HepG2 (cell line): ENCODE data around the gene TPTE. TPM values are rescaled to one million over a fixed set of nuclear protein-coding genes. Genes with fewer than 3 reads are reported as not detected.
"Not testable (repeated sequence)": the region's sequence is repeated elsewhere in the genome, so short reads cannot be mapped to it uniquely, and the experiment has no call there.

Source experiments
- ATAC-seq: fragments of 200-7000 bp; cut with Tn5 transposase; 3 replicates; pipeline ENCODE4 v1.9.1; 2020; ENCODE audit warnings: mild to moderate bottlenecking, moderate library complexity
- BruUV-seq: library from RNA; stranded (reverse); fragments of 400-500 nt; replicated peaks from 2 replicates; lab custom pipeline; 2021; lab: Mats Ljungman, UMichigan
- CTCF ChIA-PET: fragments of 300-600 bp; formaldehyde crosslinking; extraction: SDS; loops from one replicate; lab custom pipeline; 2021; ENCODE audit warnings: low total read pairs, inconsistent platforms, low intra/inter-chr PET ratio; lab: Yijun Ruan, JAX
- POLR2A ChIA-PET: fragments of 350-600 bp; sonication (Branson Sonifier 250); formaldehyde crosslinking; loops from one replicate; lab custom pipeline; 2020; ENCODE audit warnings: antibody characterized with exemption, inconsistent platforms; lab: Yijun Ruan, JAX
- DNase-seq: peaks from one replicate; pipeline ENCODE4 v3.0.0-alpha.2; 2015; ENCODE audit warnings: low spot score
- FAIRE-seq: peaks from 3 replicates; lab custom pipeline; 2011; peaks lifted over from hg19 to GRCh38; lab: Jason Lieb, UNC
- H2AFZ ChIP-seq: one replicate; pipeline ENCODE4 v1.6.1; 2011; ENCODE audit warnings: low read length, inconsistent platforms
- H3K27ac ChIP-seq: fragments of 300-600 bp; 3 replicates; pipeline ENCODE4 v1.8.0; 2011; ENCODE audit warnings: mixed run types, mild to moderate bottlenecking, mixed read lengths, low read length, inconsistent platforms; ENCODE audit not compliant: insufficient read depth; ENCODE audit errors: extremely low read length
- H3K27me3 ChIP-seq, 2 experiments: fragments of 200-600 bp in 1 of 2; 2 replicates in 1 of 2; 3 replicates in 1 of 2; pipeline versions ENCODE4 v1.6.0 to v1.8.0; 2011; ENCODE audit warnings: low read length in 2 of 2, mild to moderate bottlenecking in 2 of 2, moderate library complexity in 2 of 2, inconsistent platforms in 1 of 2; ENCODE audit not compliant: insufficient read depth in 2 of 2, control insufficient read depth in 1 of 2
- H3K36me3 ChIP-seq, 2 experiments: fragments of 200-600 bp in 1 of 2; replicated peaks in 1 of 2; 2 replicates in 1 of 2; 3 replicates in 1 of 2; pipeline versions ENCODE4 v1.5.1 to v1.8.0; 2011; ENCODE audit warnings: low read length in 2 of 2, inconsistent platforms in 1 of 2; ENCODE audit not compliant: insufficient read depth in 2 of 2, control insufficient read depth in 1 of 2
- H3K4me1 ChIP-seq: 2 replicates; pipeline ENCODE4 v1.5.1; 2012; ENCODE audit warnings: low read length, inconsistent platforms; ENCODE audit not compliant: insufficient read depth
- H3K4me2 ChIP-seq: 2 replicates; pipeline ENCODE4 v1.6.0; 2011; ENCODE audit warnings: low read depth, low read length, inconsistent platforms
- H3K4me3 ChIP-seq, 3 experiments: fragments of 200-600 bp in 1 of 3; sonication (generic), shearing (Covaris generic) in 1 of 3; replicated peaks in 1 of 3; 2 replicates each; pipeline ENCODE4 v1.5.1; 2011 to 2016; ENCODE audit warnings: low read length in 3 of 3, inconsistent platforms in 2 of 3, low read depth in 2 of 3, mild to moderate bottlenecking in 2 of 3, control low read depth in 1 of 3, mixed read lengths in 1 of 3; ENCODE audit not compliant: insufficient read depth in 1 of 3
- H3K79me2 ChIP-seq: one replicate; pipeline ENCODE4 v1.6.1; 2011; ENCODE audit warnings: low read length, inconsistent platforms; ENCODE audit not compliant: insufficient read depth
- H3K9ac ChIP-seq: 2 replicates; pipeline ENCODE4 v1.6.0; 2011; ENCODE audit warnings: mild to moderate bottlenecking, low read depth, low read length, inconsistent platforms; ENCODE audit not compliant: insufficient read depth
- H3K9me3 ChIP-seq: 2 replicates; pipeline ENCODE4 v1.5.1; 2012; ENCODE audit warnings: mild to moderate bottlenecking, low read length
- H4K20me1 ChIP-seq: 2 replicates; pipeline ENCODE4 v1.6.0; 2011; ENCODE audit warnings: inconsistent platforms, mild to moderate bottlenecking, low read length, moderate library complexity; ENCODE audit not compliant: insufficient read depth
- AGO1 ChIP-seq: fragments of 200-400 bp; formaldehyde crosslinking; IDR thresholded peaks from 2 replicates; pipeline ENCODE4 v1.6.1; 2017; ENCODE audit warnings: mild to moderate bottlenecking, low read depth, low read length, moderate library complexity; ENCODE audit not compliant: poor library complexity, severe bottlenecking
- ATAD3A ChIP-seq: sonication (generic); formaldehyde crosslinking; IDR thresholded peaks from 2 replicates; pipeline ENCODE4 v1.4.0; 2020; ENCODE audit warnings: missing genetic modification reagents
- CREB1 ChIP-seq, 2 experiments: fragments of 450-650 bp in 1 of 2; IDR thresholded peaks; 2 replicates each; pipeline ENCODE4 v1.6.1; 2016 to 2017; ENCODE audit warnings: control low read depth in 1 of 2, mild to moderate bottlenecking in 1 of 2, missing compliant biosample characterization in 1 of 2, missing genetic modification characterization in 1 of 2
- GZF1 ChIP-seq: sonication (generic); formaldehyde crosslinking; IDR thresholded peaks from 2 replicates; pipeline ENCODE4 v1.5.1; 2020; ENCODE audit warnings: mild to moderate bottlenecking, missing genetic modification reagents
- IRX3 ChIP-seq: sonication (generic); formaldehyde crosslinking; IDR thresholded peaks from 2 replicates; pipeline ENCODE4 v1.8.1; 2023; ENCODE audit warnings: mild to moderate bottlenecking, low read depth, missing genetic modification reagents, borderline replicate concordance
- KAT8 ChIP-seq: IDR thresholded peaks from 2 replicates; pipeline ENCODE4 v1.6.1; 2016; ENCODE audit warnings: missing genetic modification reagents, missing compliant biosample characterization
- RCOR2 ChIP-seq: IDR thresholded peaks from 2 replicates; pipeline ENCODE4 v1.6.1; 2016; ENCODE audit warnings: missing biosample characterization, missing genetic modification reagents
- SAFB2 ChIP-seq: sonication (generic); formaldehyde crosslinking; IDR thresholded peaks from 2 replicates; pipeline ENCODE4 v1.5.1; 2020; ENCODE audit warnings: missing genetic modification reagents, low read depth, mild to moderate bottlenecking, borderline replicate concordance
- TAF15 ChIP-seq: fragments of 200-400 bp; formaldehyde crosslinking; IDR thresholded peaks from one replicate; pipeline ENCODE4 v1.6.1; 2018; ENCODE audit warnings: mild to moderate bottlenecking, low read depth, low read length; ENCODE audit not compliant: poor library complexity, severe bottlenecking
- YEATS2 ChIP-seq: sonication (generic); formaldehyde crosslinking; IDR thresholded peaks from 2 replicates; pipeline ENCODE4 v1.4.0; 2020; ENCODE audit warnings: missing genetic modification reagents, borderline replicate concordance
- WGBS: methylation state at CpG from one replicate; pipeline ENCODE4 v1.1.6; 2017; ENCODE audit warnings: low lambda C conversion rate; 5-methylcytosine and 5-hydroxymethylcytosine counted together
- in situ Hi-C: cut with HindIII; loops from 2 replicates; pipeline ENCODE4 v1.10.0; 2017; ENCODE audit warnings: low pct_unique_long_range_greater_than_20kb; ENCODE audit not compliant: extremely low pct_ligation_motif_present
- intact Hi-C: fragments of 100-400 bp; cut with micrococcal nuclease; formaldehyde crosslinking; loops from one replicate; pipeline ENCODE4 v1.10.0; 2022; ENCODE audit not compliant: unreplicated experiment
- polyA plus RNA-seq, 8 experiments: library from polyadenylated mRNA; depleted of rRNA in 3 of 8; stranded (reverse) in 7 of 8; unstranded in 1 of 8; fragments of >200 nt; fragmentation: Illumina TruSeq in 4 of 8; extraction: Trizol in 4 of 8; gene quantifications; 2 replicates each; pipeline versions ENCODE4 v1.2.1 to v1.2.3, GENCODE V29; 2011 to 2016; ENCODE audit warnings: low read depth in 4 of 8, missing spikeins in 1 of 8, mixed read lengths in 1 of 8; ENCODE audit not compliant: insufficient read depth in 1 of 8
- total RNA-seq, 5 experiments: library from RNA; depleted of rRNA; stranded (reverse); fragments of >200 nt; fragmentation: Illumina TruSeq; extraction: Trizol; gene quantifications; 2 replicates each; pipeline ENCODE4 v1.2.3, GENCODE V29; 2016; ENCODE audit warnings: low read depth in 1 of 5
- TF ChIP-seq, protein P1 (sequence below): sonication (generic); formaldehyde crosslinking; IDR thresholded peaks from 2 replicates; pipeline ENCODE4 v1.4.0; 2020; ENCODE audit warnings: missing genetic modification reagents

The TPTE gene
- total and polyA plus RNA-seq, 2 of the 13 experiments (the other 11 are each of a cell fraction or from before 2014, with no cell fraction given), result not detected

DNA sequence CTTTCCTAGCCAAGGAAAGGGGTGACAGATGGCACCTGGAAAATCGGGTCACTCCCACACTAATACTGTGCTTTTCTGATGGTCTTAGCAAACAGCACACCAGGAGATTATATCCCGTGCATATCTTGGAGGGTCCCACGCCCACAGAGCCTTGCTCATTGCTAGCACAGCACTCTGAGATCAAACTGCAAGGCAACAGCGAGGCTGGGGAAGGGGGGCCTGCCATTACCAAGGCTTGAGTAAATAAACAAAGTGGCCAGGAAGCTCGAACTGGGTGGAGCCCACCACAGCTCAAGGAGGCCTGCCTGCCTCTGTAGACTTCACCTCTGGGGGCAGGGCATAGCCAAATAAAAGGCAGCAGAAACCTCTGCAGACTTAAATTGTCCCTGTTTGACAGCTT is 109.9 kb downstream of the TPTE start:
- intact Hi-C loops, H2AFZ ChIP-seq, POLR2A ChIA-PET, H4K20me1 ChIP-seq, H3K27ac ChIP-seq, in situ Hi-C loops, FAIRE-seq, H3K27me3 ChIP-seq, H3K79me2 ChIP-seq, H3K9ac ChIP-seq, CTCF ChIA-PET, H3K4me2 ChIP-seq, H3K4me1 ChIP-seq, H3K4me3 ChIP-seq, H3K36me3 ChIP-seq, ATAC-seq, DNase-seq, BruUV-seq: not testable (repeated sequence)
- WGBS, result 2% methylated on average over 5 of the region's 5 CpGs
- H3K9me3 ChIP-seq, result peaks cover 88% of the 10 kb centered on the region

DNA sequence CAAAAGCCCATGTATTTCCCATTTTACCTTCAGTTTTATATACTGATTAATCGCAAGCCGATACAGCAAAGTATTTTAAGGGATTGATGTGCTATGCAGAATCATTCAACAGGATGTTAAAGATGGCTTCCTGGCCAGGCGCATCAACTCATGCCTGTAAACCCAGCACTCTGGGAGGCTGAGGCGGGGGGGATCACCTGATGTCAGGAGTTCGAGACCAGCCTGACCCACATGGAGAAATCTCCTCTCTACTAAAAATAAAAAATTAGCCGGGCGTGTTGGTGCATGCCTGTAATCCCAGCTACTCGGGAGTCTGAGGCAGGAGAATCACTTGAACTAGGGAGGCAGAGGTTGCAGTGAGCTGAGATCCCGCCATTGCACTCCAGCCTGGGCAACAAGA is 116.8 kb downstream of the TPTE start:
- DNase-seq, intact Hi-C loops, H3K4me1 ChIP-seq, H3K4me2 ChIP-seq, BruUV-seq, POLR2A ChIA-PET, CTCF ChIA-PET, H3K27me3 ChIP-seq, H3K9ac ChIP-seq, H2AFZ ChIP-seq, H3K36me3 ChIP-seq, FAIRE-seq, H3K27ac ChIP-seq, in situ Hi-C loops, H3K4me3 ChIP-seq, ATAC-seq, H3K79me2 ChIP-seq, H4K20me1 ChIP-seq: not testable (repeated sequence)
- peaks cover 89% of the 10 kb centered on the region for H3K9me3 ChIP-seq
- WGBS, result 3% methylated on average over 9 of the region's 9 CpGs

DNA sequence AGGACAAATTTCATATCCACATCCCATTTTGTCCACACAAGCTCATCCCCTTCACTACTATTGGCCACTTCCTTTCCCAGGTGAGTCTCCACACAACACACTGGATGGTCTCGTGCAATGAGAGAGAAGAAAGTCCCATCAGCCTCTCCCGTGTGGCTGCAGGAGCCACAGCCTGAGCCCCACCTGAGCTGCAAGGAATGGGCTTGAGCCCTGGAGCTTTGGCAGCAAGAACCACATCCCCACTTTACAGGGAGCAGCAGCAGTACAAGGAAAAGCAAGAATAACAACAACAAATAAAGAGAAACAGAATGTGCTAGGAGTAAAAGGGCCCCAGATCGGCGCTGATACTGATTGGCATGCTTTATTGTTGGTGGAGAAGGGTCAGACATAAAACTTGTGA is 117.7 kb downstream of the TPTE start:
- H3K9me3 ChIP-seq, result peaks cover 97% of the 10 kb centered on the region
- no TSS peak for BruUV-seq
- ATAC-seq, result no peak
- in situ Hi-C loops (no loop called here), intact Hi-C loops (no loop called here)
- H3K4me1 ChIP-seq, result no peaks in the 10 kb centered on the region
- H3K9ac ChIP-seq, result no peak overlapping the region
- CTCF ChIA-PET, result no interaction called here
- H3K27me3 ChIP-seq, result no peaks in the 10 kb centered on the region
- no peak for DNase-seq
- 1% methylated on average over 4 of the region's 4 CpGs for WGBS
- H3K79me2 ChIP-seq, result no peaks in the 10 kb centered on the region
- no peak overlapping the region for H3K4me3 ChIP-seq
- POLR2A ChIA-PET, result no interaction called here
- no peak overlapping the region for H3K27ac ChIP-seq
- H2AFZ ChIP-seq, result no peak overlapping the region
- no peak for FAIRE-seq
- H3K36me3 ChIP-seq, result no peaks in the 10 kb centered on the region
- no peaks in the 10 kb centered on the region for H4K20me1 ChIP-seq
- no peak overlapping the region for H3K4me2 ChIP-seq
- TF ChIP-seq KAT8 (CRISPR knock-in tag), result no peak
- TF ChIP-seq, protein P1, sequence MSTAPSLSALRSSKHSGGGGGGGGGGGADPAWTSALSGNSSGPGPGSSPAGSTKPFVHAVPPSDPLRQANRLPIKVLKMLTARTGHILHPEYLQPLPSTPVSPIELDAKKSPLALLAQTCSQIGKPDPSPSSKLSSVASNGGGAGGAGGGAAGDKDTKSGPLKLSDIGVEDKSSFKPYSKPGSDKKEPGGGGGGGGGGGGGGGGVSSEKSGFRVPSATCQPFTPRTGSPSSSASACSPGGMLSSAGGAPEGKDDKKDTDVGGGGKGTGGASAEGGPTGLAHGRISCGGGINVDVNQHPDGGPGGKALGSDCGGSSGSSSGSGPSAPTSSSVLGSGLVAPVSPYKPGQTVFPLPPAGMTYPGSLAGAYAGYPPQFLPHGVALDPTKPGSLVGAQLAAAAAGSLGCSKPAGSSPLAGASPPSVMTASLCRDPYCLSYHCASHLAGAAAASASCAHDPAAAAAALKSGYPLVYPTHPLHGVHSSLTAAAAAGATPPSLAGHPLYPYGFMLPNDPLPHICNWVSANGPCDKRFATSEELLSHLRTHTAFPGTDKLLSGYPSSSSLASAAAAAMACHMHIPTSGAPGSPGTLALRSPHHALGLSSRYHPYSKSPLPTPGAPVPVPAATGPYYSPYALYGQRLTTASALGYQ (CRISPR knock-in tag), result no peak
- no peak for TF ChIP-seq SAFB2 (CRISPR knock-in tag)
- TF ChIP-seq AGO1, result no peak
- TF ChIP-seq CREB1 (IDR thresholded peaks at IDR 0.05), result no peak
- no peak for TF ChIP-seq CREB1 (CRISPR knock-in tag; IDR thresholded peaks at IDR 0.05)
- TF ChIP-seq RCOR2 (CRISPR knock-in tag), result no peak
- TF ChIP-seq ATAD3A (CRISPR knock-in tag), result no peak
- no peak for TF ChIP-seq GZF1 (CRISPR knock-in tag)
- TF ChIP-seq IRX3 (CRISPR knock-in tag), result no peak
- no peak for TF ChIP-seq YEATS2 (CRISPR knock-in tag)
- no peak for TF ChIP-seq TAF15
